ENCODE measurements around the gene OR7D4.
"Not testable (repeated sequence)": the region's sequence is repeated elsewhere in the genome, so short reads cannot be mapped to it uniquely, and the experiment has no call there.

Gene OR7D4

GRCh38 chr19:9219489-9219888, at the start of gene OR7D4:
Gene OR7D4, minus strand, starts transcription at chr19:9219589. Its CDS starts 4,752 bp downstream, at chr19:9214837.
- no peak for DNase-seq

GRCh38 chr19:9251236-9251635, 31.8 kb upstream of the OR7D4 start:
- DNase-seq: no peak

GRCh38 chr19:9250630-9251029, 31.2 kb upstream of the OR7D4 start, which contains the start of gene OR7E24:
Gene OR7E24, plus strand, starts transcription at chr19:9250930. Its CDS starts 114 bp downstream, at chr19:9251044.
- no peak for DNase-seq

- DNase-seq: peak; percentile 70 to 74
Measured at GRCh38 chr19:9205501-9206113, 13.8 kb downstream of the OR7D4 start.

DNA sequence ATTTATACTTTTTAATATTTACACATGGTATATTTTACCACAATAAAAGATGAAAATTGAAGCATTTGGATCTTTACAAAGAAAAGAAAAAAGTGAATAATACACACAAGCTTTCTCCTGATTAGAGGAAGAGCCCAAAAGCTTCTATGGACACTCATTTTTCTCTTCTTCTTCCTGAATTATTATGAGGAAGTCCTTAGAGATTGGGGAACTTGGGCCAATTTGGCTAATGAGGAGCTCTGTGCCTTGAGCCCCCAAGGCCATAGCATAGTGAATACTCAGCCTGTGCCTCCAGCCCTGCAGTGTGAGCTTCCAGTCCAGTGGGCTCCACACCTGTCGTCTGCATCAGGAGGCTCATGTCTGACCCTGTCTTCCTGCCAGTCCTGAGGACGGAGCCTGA, 21.3 kb downstream of the OR7D4 start:
- DNase-seq: not testable (repeated sequence)

DNA sequence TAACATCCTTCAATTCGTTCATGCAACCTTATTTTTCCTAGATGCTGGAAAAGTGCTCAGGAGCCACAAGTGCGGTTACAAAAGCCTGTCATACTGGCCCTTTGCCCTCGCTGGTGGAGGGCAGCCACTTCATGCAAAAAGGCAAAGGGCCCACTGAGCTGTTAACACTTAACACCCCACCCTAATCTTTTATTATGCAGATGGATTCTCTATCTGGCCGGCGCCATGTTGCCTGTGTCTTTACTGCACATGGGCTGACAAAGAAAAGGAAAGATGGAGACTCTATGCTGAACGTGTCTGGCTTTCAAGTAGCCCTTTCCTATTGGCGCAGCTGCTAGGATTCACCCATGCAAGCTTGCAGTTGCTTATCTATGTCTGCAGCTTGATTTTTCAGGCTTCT, 29.9 kb downstream of the OR7D4 start:
- no peak for DNase-seq

DNA sequence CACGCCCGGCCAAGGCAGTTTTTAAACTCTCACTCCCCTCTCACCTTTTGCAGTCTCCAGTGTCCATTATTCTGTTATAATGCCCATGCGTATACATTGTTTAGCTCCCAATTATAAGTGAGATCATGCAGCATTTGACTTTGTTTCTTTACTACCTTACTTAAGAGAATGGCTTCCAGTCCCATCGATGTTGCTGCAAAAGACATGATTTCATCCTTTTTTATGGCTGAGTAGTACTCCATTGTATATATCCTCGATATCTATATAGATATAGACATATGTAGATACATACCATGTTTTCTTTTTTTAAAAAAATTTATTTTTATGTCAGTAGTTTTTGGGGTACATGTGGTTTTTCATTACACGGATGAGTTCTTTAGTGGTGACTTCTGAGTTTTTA, 32.2 kb downstream of the OR7D4 start:
- no peak for DNase-seq

DNA sequence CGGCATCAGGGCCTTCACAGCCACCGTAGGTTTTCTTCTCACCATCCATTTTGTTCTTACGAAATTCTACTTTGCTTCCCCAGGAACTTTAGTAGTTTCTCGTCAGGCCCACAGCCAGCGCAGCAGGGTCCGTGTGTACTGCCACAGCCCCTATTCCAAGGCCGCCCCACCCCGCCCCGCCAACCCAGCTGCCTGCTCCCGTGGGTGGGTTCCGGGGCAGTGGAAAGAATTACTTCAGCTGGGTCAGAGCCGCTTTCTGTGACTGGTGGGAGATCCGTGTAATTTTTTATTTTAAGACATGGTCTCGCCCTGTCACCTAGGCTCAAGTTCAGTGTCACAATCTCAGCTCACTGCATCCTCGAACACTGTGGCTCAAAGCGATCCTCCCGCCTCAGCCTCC, 36.4 kb downstream of the OR7D4 start:
- no peak for DNase-seq

DNA sequence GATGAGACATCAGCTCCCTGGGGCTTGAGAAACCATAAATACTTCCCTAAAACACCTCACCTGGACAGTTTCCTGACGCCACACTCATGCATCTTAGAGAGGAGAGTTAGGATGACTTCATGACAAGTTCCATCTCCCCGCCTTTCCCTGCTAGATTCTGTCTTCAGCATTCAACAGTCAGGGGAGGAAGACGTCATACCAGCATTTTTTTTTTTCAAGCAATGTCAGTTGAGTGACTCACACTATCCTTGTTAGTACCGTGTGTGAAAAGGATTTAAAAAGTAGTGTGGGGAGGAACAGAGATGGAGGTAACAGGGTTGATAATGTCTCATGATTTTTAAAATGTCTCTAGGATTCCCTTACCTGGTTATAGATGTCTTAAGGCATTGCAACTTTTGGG, 40.5 kb downstream of the OR7D4 start, which contains the start of gene OR7D2:
TSS of gene OR7D2 (plus strand) at position 79 of the 400 bp plus-strand sequence. CDS start 6,803 bp downstream, outside the sequence.
- DNase-seq: no peak

- no peak for DNase-seq
Measured at GRCh38 chr19:9175326-9175725, 44.1 kb downstream of the OR7D4 start.

DNA sequence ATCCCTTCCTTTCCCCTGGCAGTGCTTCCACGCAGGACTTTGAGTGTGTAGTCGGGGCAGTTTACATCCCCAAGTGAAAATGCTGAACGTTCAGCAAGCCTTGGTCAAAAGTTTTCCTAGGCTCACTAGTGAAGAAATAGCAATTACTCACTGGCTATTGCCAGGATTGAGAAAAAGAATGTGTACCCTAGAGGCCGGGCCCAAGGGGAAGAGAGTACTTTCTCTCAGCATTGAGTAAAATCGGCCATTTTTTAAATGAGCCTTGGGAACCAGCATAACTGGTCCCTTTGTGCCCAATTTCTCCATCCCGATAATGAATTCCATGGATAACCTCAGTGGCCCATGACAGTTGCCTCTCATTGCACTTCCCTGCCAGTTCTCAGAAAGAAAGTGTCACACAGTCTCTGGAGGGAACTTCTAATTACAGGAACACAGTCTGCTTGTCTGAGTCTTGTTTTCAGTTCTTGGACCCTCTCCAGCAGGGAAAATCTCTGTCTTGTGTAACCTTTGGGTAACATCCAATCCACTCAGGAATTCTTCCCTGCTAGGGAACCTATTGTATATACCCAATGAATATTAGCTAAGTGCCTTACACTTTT, 47.9 kb downstream of the OR7D4 start:
- no peak for DNase-seq

GRCh38 chr19:9166846-9167245, 52.5 kb downstream of the OR7D4 start:
- DNase-seq: no peak

DNA sequence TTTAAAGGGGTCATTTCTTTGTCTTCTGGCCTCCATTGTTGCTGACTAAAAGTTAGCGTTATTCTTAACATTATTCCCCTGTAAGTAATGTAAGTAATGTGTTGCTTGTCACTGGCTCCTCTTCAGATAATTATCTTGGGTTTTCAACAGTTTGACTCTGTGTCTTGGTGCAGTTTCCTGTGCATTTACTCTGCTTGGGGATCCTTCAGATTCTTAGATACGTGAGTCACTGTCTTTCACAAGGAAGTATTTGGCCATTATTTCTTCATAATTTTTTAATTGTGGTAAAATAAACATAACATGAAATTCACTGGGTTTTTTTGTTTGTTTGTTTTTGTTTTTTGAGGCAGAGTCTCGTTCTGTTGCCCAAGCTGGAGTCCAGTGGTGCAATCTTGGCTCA, 54.1 kb downstream of the OR7D4 start:
- no peak for DNase-seq

- DNase-seq: no peak
Measured at GRCh38 chr19:9161427-9161826, 58.0 kb downstream of the OR7D4 start.
